ENCODE measurements around the gene THSD7B. TPM values are rescaled to one million over a fixed set of nuclear protein-coding genes. Genes with fewer than 3 reads are reported as not detected.
"Not testable (repeated sequence)": the region's sequence is repeated elsewhere in the genome, so short reads cannot be mapped to it uniquely, and the experiment has no call there.

Gene THSD7B
- total RNA-seq, 1 donor from 2014 or later, result not detected

- no peaks in the 10 kb centered on the region for H3K9me3 Mint-ChIP-seq
- no peak overlapping the region for H3K4me3 Mint-ChIP-seq
- H3K4me1 Mint-ChIP-seq (ENCODE audit: low read depth), result no peaks in the 10 kb centered on the region
- H3K27me3 Mint-ChIP-seq (ENCODE audit: insufficient read depth), result no peaks in the 10 kb centered on the region
- intact Hi-C loops (cut with micrococcal nuclease), result no loop called here
- DNase-seq (ENCODE audit: low spot score), result no peak
- H3K36me3 Mint-ChIP-seq (ENCODE audit: low read depth), result no peaks in the 10 kb centered on the region
- no peak overlapping the region for H3K27ac Mint-ChIP-seq
Measured at GRCh38 chr2:137039482-137040152, 274.3 kb downstream of the THSD7B start.

DNA sequence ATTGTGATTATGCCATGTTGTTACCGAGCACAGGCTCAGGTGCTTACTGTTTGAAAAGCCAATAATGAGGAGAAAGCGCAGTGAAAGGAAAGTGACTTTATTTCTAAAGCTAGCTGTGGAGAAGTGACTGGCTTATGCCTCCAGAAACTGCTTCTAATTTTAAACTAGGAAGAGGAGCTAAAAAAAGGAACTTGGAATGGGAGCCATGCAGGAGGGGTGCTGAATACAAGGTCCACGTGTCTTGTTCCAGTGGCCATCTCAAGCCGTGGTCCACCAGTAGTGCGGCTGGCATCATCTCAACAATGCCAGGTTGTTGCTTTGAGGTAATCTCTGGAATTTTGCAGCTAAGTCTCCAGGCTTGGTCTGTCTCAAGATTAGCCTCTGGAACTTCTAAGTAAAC, 282.0 kb downstream of the THSD7B start:
- intact Hi-C loops (cut with micrococcal nuclease), result no loop called here
- Mint-ChIP-seq H3K27ac (no peak overlapping the region), H3K4me1 (ENCODE audit: low read depth) (no peaks in the 10 kb centered on the region), H3K27me3 (ENCODE audit: insufficient read depth) (no peaks in the 10 kb centered on the region), H3K4me3 (no peak overlapping the region), H3K36me3 (ENCODE audit: low read depth) (no peaks in the 10 kb centered on the region), H3K9me3 (no peaks in the 10 kb centered on the region)
- no peak for DNase-seq (ENCODE audit: low spot score)

GRCh38 chr2:137048455-137048854, 283.1 kb downstream of the THSD7B start:
- intact Hi-C loops (cut with micrococcal nuclease), result no loop called here
- DNase-seq (ENCODE audit: low spot score), result no peak
- Mint-ChIP-seq H3K27ac (no peak overlapping the region), H3K9me3 (no peaks in the 10 kb centered on the region), H3K4me1 (ENCODE audit: low read depth) (no peaks in the 10 kb centered on the region), H3K36me3 (ENCODE audit: low read depth) (no peaks in the 10 kb centered on the region), H3K27me3 (ENCODE audit: insufficient read depth) (no peaks in the 10 kb centered on the region), H3K4me3 (no peak overlapping the region)

DNA sequence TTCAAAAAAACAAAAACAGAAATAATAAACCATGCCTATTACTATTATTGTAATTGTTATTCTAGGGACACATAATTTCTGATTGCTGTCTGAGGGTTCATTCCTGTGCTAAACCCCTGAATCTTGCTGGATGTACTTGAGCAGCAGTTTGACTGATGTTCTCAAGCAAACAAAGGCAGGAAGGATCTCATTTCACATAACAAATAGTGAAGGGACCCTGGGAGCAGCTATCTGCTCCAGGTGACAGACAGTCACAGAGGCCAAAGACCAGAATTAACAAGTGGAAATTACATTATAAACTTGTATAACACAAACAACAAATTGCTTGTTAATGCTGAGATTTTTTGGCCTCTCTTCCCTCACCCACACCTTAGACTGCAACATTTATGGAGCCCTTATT, 284.2 kb downstream of the THSD7B start:
- H3K9me3 Mint-ChIP-seq, result no peaks in the 10 kb centered on the region
- no peaks in the 10 kb centered on the region for H3K27me3 Mint-ChIP-seq (ENCODE audit: insufficient read depth)
- no peak overlapping the region for H3K27ac Mint-ChIP-seq
- no peak overlapping the region for H3K4me3 Mint-ChIP-seq
- no peaks in the 10 kb centered on the region for H3K36me3 Mint-ChIP-seq (ENCODE audit: low read depth)
- intact Hi-C loops (cut with micrococcal nuclease), result no loop called here
- no peaks in the 10 kb centered on the region for H3K4me1 Mint-ChIP-seq (ENCODE audit: low read depth)
- DNase-seq (ENCODE audit: low spot score), result no peak

- DNase-seq (ENCODE audit: low spot score), result no peak
- Mint-ChIP-seq H3K4me1 (ENCODE audit: low read depth) (no peaks in the 10 kb centered on the region), H3K27me3 (ENCODE audit: insufficient read depth) (no peaks in the 10 kb centered on the region), H3K36me3 (ENCODE audit: low read depth) (no peaks in the 10 kb centered on the region), H3K9me3 (no peaks in the 10 kb centered on the region), H3K27ac (no peak overlapping the region), H3K4me3 (no peak overlapping the region)
- intact Hi-C loops (cut with micrococcal nuclease), result no loop called here
Measured at GRCh38 chr2:137050949-137051348, 285.6 kb downstream of the THSD7B start.

- no peaks in the 10 kb centered on the region for H3K36me3 Mint-ChIP-seq (ENCODE audit: low read depth)
- no peak overlapping the region for H3K4me3 Mint-ChIP-seq
- no peaks in the 10 kb centered on the region for H3K9me3 Mint-ChIP-seq
- no peaks in the 10 kb centered on the region for H3K27me3 Mint-ChIP-seq (ENCODE audit: insufficient read depth)
- no peak for DNase-seq (ENCODE audit: low spot score)
- H3K27ac Mint-ChIP-seq, result no peak overlapping the region
- intact Hi-C loops (cut with micrococcal nuclease), result no loop called here
- H3K4me1 Mint-ChIP-seq (ENCODE audit: low read depth), result no peaks in the 10 kb centered on the region
Measured at GRCh38 chr2:137051778-137052398, 286.5 kb downstream of the THSD7B start.

DNA sequence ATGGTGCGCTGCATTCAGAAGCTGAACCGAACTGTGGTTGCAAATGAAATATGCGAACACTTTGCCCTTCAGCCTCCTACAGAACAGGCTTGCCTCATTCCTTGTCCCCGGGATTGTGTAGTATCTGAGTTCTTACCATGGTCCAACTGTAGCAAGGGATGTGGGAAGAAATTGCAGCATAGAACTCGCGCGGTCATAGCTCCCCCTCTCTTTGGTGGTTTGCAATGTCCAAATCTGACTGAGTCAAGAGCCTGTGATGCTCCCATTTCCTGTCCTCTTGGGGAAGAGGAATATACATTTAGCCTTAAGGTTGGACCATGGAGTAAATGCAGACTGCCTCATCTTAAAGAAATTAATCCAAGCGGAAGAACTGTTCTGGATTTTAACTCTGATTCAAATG, 291.4 kb downstream of the THSD7B start:
- Mint-ChIP-seq H3K27ac (no peak overlapping the region), H3K9me3 (no peaks in the 10 kb centered on the region), H3K4me1 (ENCODE audit: low read depth) (no peaks in the 10 kb centered on the region), H3K27me3 (ENCODE audit: insufficient read depth) (no peaks in the 10 kb centered on the region), H3K4me3 (no peak overlapping the region), H3K36me3 (ENCODE audit: low read depth) (no peaks in the 10 kb centered on the region)
- intact Hi-C loops (cut with micrococcal nuclease), result no loop called here
- no peak for DNase-seq (ENCODE audit: low spot score)

- peaks cover 15% of the 10 kb centered on the region for H3K9me3 Mint-ChIP-seq
- H3K27me3 Mint-ChIP-seq (ENCODE audit: insufficient read depth); H3K4me1 Mint-ChIP-seq (ENCODE audit: low read depth); intact Hi-C loops (cut with micrococcal nuclease); H3K36me3 Mint-ChIP-seq (ENCODE audit: low read depth); H3K4me3 Mint-ChIP-seq; DNase-seq (ENCODE audit: low spot score); H3K27ac Mint-ChIP-seq: not testable (repeated sequence)
Measured at GRCh38 chr2:137076111-137076765, 310.9 kb downstream of the THSD7B start.

GRCh38 chr2:137091704-137092103, 326.4 kb downstream of the THSD7B start:
- H3K9me3 Mint-ChIP-seq, result no peaks in the 10 kb centered on the region
- no peak overlapping the region for H3K27ac Mint-ChIP-seq
- no peaks in the 10 kb centered on the region for H3K4me1 Mint-ChIP-seq (ENCODE audit: low read depth)
- intact Hi-C loops (cut with micrococcal nuclease), result no loop called here
- no peaks in the 10 kb centered on the region for H3K27me3 Mint-ChIP-seq (ENCODE audit: insufficient read depth)
- no peak for DNase-seq (ENCODE audit: low spot score)
- H3K4me3 Mint-ChIP-seq, result no peak overlapping the region
- H3K36me3 Mint-ChIP-seq (ENCODE audit: low read depth), result no peaks in the 10 kb centered on the region

- no peaks in the 10 kb centered on the region for H3K4me1 Mint-ChIP-seq (ENCODE audit: low read depth)
- no peaks in the 10 kb centered on the region for H3K9me3 Mint-ChIP-seq
- H3K27ac Mint-ChIP-seq, result no peak overlapping the region
Measured at GRCh38 chr2:137093116-137093515, 327.8 kb downstream of the THSD7B start.

GRCh38 chr2:137096187-137096586, 330.8 kb downstream of the THSD7B start:
- no peak for DNase-seq (ENCODE audit: low spot score)
- no peaks in the 10 kb centered on the region for H3K36me3 Mint-ChIP-seq (ENCODE audit: low read depth)
- no peaks in the 10 kb centered on the region for H3K9me3 Mint-ChIP-seq
- no peaks in the 10 kb centered on the region for H3K27me3 Mint-ChIP-seq (ENCODE audit: insufficient read depth)
- intact Hi-C loops (cut with micrococcal nuclease), result no loop called here
- no peaks in the 10 kb centered on the region for H3K4me1 Mint-ChIP-seq (ENCODE audit: low read depth)
- H3K4me3 Mint-ChIP-seq, result no peak overlapping the region
- no peak overlapping the region for H3K27ac Mint-ChIP-seq

More at GRCh38 chr2:137093116-137093515, 327.8 kb downstream of the THSD7B start:
- intact Hi-C loops (cut with micrococcal nuclease), result no loop called here
- Mint-ChIP-seq H3K4me3 (no peak overlapping the region), H3K27me3 (ENCODE audit: insufficient read depth) (no peaks in the 10 kb centered on the region), H3K36me3 (ENCODE audit: low read depth) (no peaks in the 10 kb centered on the region)
- DNase-seq (ENCODE audit: low spot score), result no peak

DNA sequence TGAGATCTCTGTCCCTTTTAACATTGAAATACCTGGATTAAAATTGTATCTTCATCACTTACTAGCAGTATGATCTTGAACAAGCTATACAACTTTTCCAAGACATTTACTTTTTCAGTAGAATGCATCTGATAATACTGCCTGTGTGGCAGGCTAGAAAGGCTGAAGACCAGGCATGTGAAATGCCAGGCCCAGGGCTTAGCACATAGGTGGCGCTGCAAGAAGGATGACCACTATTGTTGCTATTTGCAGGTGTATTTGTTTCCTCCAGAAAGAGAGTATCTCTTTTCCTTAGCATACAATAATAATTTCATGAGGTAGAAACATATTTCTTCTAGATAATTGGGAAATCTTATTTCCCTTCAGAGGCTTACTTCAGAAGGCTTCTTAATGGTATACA, 331.3 kb downstream of the THSD7B start:
- H3K4me3 Mint-ChIP-seq, result no peak overlapping the region
- H3K9me3 Mint-ChIP-seq, result no peaks in the 10 kb centered on the region
- H3K36me3 Mint-ChIP-seq (ENCODE audit: low read depth), result no peaks in the 10 kb centered on the region
- no peaks in the 10 kb centered on the region for H3K4me1 Mint-ChIP-seq (ENCODE audit: low read depth)
- DNase-seq (ENCODE audit: low spot score), result no peak
- intact Hi-C loops (cut with micrococcal nuclease), result no loop called here
- no peaks in the 10 kb centered on the region for H3K27me3 Mint-ChIP-seq (ENCODE audit: insufficient read depth)
- H3K27ac Mint-ChIP-seq, result no peak overlapping the region

DNA sequence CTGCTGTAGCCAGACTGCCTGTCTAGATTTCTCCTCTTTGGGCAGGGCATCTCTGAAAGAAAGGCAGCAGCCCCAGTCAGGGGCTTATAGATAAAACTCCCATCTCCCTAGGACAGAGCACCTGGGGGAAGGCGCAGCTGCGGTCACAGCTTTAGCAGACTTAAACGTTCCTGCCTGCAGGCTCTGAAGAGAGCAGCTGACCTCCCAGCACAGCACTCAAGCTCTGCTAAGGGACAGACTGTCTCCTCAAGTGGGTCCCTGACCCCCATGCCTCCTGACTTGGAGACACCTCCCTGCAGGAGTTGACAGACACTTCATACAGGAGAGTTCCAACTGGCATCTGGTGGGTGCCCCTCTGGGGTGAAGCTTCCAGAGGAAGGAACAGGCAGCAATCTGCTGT, 336.5 kb downstream of the THSD7B start:
- not testable (repeated sequence) for H3K27ac Mint-ChIP-seq; H3K27me3 Mint-ChIP-seq (ENCODE audit: insufficient read depth)

More for the DNA sequence above, 336.5 kb downstream of the THSD7B start:
- intact Hi-C loops (cut with micrococcal nuclease); DNase-seq (ENCODE audit: low spot score); H3K9me3 Mint-ChIP-seq; H3K4me1 Mint-ChIP-seq (ENCODE audit: low read depth); H3K4me3 Mint-ChIP-seq; H3K36me3 Mint-ChIP-seq (ENCODE audit: low read depth): not testable (repeated sequence)

Measured in activated T-helper 1 cell treated with anti-CD3 and anti-CD28 coated beads, Interleukin-12 subunit alpha, Interleukin-12 subunit beta, Interleukin-2, Interleukin-4 antibody, amounts not matched to agents 30 ng/mL and 10 ng/mL and 1 ng/mL, durations not matched to agents 14 hours and 24 hours and 36 hours (primary cell).